NCI-H2171 (cell line): ENCODE measurements around the gene HSH2D.
"Not testable (repeated sequence)": the region's sequence is repeated elsewhere in the genome, so short reads cannot be mapped to it uniquely, and the experiment has no call there.

Experiments
- DNase-seq: peaks from one replicate; lab custom pipeline; 2025; lab: John Stamatoyannopoulos, UW

The HSH2D gene

GRCh38 chr19:16119075-16119857, 24.2 kb upstream of the HSH2D start:
- DNase-seq = not testable (repeated sequence)

- no peak for DNase-seq
Observed at GRCh38 chr19:16121141-16121540, 22.3 kb upstream of the HSH2D start.

GRCh38 chr19:16121967-16122366, 21.5 kb upstream of the HSH2D start:
- no peak for DNase-seq

GRCh38 chr19:16124953-16125352, 18.5 kb upstream of the HSH2D start:
- no peak for DNase-seq

GRCh38 chr19:16125737-16126495, 17.6 kb upstream of the HSH2D start:
- no peak for DNase-seq

- no peak for DNase-seq
Observed at GRCh38 chr19:16127080-16127479, 16.4 kb upstream of the HSH2D start.

GRCh38 chr19:16127776-16128371, 15.6 kb upstream of the HSH2D start:
- DNase-seq = no peak

- no peak for DNase-seq
Observed at GRCh38 chr19:16131648-16132047, 11.8 kb upstream of the HSH2D start.

GRCh38 chr19:16133818-16134217, 9.7 kb upstream of the HSH2D start:
- DNase-seq = no peak

GRCh38 chr19:16134510-16134909, 9.0 kb upstream of the HSH2D start:
- DNase-seq = no peak

GRCh38 chr19:16135430-16136127, 7.9 kb upstream of the HSH2D start:
- DNase-seq = no peak

- no peak for DNase-seq
Observed at GRCh38 chr19:16136185-16136999, 7.1 kb upstream of the HSH2D start.

GRCh38 chr19:16139752-16140151, 3.7 kb upstream of the HSH2D start:
- no peak for DNase-seq

GRCh38 chr19:16141043-16141442, 2.4 kb upstream of the HSH2D start:
- DNase-seq = no peak

- DNase-seq = no peak
Observed at GRCh38 chr19:16142032-16142580, 1.4 kb upstream of the HSH2D start.

GRCh38 chr19:16144216-16144581, 714 bp downstream of the HSH2D start:
- DNase-seq = no peak

GRCh38 chr19:16146112-16146511, 2.6 kb downstream of the HSH2D start:
- no peak for DNase-seq

GRCh38 chr19:16148443-16149229, 5.2 kb downstream of the HSH2D start:
- no peak for DNase-seq

GRCh38 chr19:16153582-16154336, 10.3 kb downstream of the HSH2D start:
- no peak for DNase-seq

- no peak for DNase-seq
Observed at GRCh38 chr19:16154557-16154956, 11.1 kb downstream of the HSH2D start.
